DMS114 treated with DMSO at 0.1 percent for 48 hours (cell line): Measurements from ENCODE around the gene B4GALT2.

Experiments
- DNase-seq: peaks from one replicate; lab custom pipeline; 2025; ENCODE audit not compliant: unreplicated experiment; lab: John Stamatoyannopoulos, UW

Gene B4GALT2

GRCh38 chr1:44002165-44002564 is 23.2 kb downstream of the B4GALT2 start:
- no peak for DNase-seq

- DNase-seq = no peak
These were observed 23.7 kb downstream of the B4GALT2 start for GRCh38 chr1:44002606-44003157.

DNA sequence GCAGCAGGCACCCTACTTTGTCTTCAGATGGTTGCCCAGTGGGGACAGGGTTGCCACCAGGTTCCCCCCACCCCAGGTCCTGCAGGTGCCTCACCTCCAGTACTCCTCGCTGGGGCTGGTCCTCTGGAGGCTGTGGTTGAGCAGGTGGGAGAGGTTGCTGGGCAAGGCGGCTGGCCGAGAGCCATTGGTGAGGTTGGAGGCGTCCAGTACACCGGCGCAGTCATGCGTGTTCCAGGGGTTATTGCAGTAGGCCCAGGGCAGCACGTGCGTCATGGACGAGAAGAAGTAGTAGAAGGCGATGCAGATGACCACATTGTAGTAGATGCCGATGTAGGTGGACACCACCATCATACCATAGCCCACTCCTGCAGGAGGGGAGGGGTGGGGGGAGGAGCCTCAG is 29.2 kb downstream of the B4GALT2 start:
- DNase-seq = no peak

DNA sequence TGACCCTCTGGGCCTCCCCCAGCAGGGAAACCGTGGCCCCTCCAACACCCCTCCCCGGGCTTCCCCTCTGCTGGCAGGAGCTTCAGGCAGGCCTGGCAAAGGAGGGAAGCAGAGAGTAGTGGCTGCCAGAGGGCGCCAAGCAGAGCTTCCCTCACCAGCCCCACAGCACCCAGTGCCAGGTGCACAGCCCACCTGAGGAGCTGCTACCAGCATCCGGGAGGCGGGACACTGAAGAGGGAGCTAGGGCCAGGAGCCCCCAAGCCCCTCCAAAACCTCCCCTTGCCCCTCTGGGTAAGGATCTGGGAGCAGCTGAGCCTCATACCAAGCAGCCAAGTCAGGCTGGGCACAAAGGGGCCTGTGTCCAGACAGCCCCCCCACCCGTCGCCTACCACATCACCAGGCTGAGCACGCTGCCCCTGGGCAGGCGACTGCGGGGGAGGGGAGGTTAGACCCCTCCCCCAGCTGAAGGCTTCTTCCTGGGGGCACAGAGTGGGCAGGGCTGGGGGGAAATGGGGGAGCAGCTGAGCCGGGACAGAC is 32.0 kb downstream of the B4GALT2 start:
- no peak for DNase-seq

GRCh38 chr1:44012404-44012803 is 33.4 kb downstream of the B4GALT2 start:
- DNase-seq = no peak

DNA sequence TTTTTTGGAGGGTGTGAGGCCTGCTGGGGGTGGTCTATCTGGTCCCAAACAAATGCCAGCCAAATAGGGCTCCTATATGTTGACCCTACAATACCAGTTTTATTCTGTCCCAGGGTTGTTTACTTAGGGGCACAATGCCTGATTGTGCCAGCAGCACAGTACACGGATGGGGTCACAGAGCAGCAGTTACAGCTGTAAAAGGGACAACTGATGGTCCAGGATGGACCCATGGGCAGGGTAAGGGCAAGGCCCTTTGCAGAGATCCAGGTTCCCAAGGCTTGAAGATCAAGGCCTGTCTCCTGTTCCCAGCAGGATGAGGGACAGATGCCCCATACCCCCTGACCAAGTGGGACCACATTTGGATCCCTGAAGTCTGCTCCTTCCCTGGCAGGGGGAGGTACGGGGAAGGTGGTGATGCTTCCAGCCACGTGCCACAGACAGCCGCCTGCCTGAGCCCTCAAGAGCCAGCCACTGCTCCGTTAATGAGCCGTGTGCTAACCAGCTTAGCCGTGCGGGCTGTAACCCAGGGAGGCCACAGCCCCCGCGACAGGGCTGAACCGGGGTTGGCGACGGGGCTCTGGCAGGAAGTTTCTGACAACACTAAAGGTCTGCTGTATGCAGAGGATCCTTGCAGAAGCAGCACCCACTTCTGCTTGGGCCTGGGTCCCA is 34.1 kb downstream of the B4GALT2 start:
- DNase-seq = no peak

DNA sequence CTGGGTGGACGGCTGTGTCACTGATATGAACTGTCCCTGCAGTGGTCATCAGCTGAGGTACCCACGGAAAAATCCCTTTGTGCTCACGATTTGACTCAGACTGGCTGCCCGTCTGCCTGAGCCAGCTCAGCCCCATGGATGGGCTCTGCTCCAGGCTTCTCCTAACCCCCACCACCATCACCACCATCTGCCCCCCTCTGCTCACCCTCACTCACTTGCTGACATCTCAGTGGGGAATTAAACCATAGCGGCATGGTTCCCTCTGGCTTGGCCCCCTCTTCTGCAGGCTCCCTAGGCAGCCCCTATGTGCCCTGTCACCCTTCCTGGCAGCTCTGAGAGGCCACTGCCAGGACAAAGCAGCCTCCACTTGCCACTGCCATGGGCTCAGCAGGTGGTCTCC is 34.9 kb downstream of the B4GALT2 start:
- DNase-seq = no peak

DNA sequence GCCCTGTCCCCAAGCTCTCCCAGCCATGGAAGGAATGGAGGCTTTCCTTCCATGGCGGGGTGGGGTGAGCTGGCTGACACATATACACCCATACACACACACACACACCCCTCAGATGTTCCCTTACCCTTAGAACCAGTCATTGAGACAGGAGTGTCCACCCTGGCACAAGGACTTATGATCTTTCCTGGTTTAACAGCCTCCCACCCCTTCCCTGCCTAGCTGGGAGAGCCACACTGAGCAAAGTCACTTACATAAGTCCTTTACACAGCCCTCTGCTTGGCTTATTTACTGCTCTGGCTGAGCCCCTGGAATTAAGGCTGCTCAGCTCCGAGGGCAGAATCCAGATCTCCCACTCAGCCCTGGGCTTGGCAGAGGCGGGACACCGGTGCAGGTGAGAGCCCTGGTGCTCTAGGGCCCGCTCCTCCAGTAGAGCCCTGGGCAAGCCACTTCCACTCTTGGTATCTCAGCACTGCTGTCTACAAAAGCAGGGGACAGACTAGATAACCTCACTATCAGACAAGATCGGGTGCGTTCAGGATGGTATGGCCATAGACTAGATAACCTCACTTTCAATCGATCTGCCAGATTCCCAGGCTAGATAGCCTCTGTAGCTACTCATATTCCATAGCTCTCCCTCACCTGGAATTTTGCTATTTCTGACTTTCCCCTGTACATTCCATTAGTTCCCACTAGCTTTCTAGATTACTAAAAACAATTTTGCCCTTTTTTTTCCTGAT is 35.5 kb downstream of the B4GALT2 start:
- no peak for DNase-seq

GRCh38 chr1:44015206-44015605 is 36.2 kb downstream of the B4GALT2 start:
- no peak for DNase-seq

- DNase-seq = no peak
These were observed 37.3 kb downstream of the B4GALT2 start for GRCh38 chr1:44016041-44016889.

- DNase-seq = no peak
These were observed 37.9 kb downstream of the B4GALT2 start for GRCh38 chr1:44016890-44017400.

DNA sequence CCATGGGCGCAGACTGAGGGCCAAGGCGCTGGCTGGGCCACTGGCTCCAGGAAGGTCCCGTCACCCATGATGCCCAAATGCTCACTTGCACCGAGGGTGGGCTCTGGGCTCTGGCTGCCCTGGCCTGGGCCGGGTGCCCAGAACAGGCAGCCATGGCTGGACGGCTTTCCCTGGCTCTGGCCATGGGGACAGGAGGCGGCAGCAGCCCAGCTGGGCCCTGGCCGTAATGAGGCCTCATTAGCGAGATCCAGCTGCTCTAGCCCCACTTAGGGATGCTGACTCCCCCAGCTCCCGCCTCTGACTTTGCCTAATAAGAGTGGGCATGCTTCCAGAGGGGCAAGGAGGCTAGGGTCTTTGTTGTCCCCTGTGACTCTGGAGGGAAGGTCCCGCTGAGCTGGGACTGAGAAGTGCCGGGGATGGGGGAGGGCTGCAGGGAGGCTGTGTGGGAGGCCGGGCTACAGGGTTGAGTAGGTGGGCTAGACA is 40.5 kb downstream of the B4GALT2 start:
- DNase-seq = no peak

- no peak for DNase-seq
These were observed 41.5 kb downstream of the B4GALT2 start for GRCh38 chr1:44020464-44020863.

GRCh38 chr1:44021156-44021555 is 42.1 kb downstream of the B4GALT2 start:
- DNase-seq = no peak

DNA sequence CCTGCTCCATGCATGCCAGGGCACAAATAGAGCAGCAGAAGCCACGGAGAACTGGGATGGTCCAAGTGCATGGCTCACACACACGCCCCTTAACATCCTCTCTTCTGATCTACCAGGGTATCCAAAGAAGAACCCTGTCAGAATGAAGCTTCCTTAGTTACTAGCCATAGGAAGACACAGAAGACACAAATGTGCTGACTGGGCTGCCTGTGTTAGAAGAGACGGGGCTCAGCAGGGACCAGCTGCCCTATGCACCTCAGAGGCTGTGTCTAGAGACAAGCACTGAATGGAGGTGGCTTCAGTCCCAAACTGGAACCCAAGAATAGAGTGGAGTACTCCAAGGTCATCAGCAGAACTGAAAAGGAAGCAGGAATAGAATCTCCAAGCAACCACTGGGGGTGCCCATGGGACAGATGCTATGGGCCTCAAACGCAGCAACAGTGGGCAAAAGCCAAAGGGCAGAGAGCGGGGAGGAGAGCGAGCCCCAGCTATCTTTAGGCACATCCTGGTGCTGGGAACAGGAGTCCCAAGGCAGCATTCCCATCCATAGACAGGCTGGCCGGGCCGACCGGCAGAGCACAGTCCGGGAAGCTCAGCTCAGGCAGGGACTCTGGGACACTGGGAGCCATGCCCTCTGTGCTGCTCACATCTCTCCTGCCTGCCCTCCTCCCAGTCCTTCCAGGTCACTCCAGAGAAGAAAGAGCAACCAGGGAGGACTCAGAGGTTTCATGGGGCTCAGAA is 42.7 kb downstream of the B4GALT2 start:
- no peak for DNase-seq

- no peak for DNase-seq
These were observed 45.3 kb downstream of the B4GALT2 start for GRCh38 chr1:44024031-44024902.

GRCh38 chr1:44024903-44025525 is 46.0 kb downstream of the B4GALT2 start:
- DNase-seq = no peak

GRCh38 chr1:44025816-44026215 is 46.8 kb downstream of the B4GALT2 start:
- no peak for DNase-seq

DNA sequence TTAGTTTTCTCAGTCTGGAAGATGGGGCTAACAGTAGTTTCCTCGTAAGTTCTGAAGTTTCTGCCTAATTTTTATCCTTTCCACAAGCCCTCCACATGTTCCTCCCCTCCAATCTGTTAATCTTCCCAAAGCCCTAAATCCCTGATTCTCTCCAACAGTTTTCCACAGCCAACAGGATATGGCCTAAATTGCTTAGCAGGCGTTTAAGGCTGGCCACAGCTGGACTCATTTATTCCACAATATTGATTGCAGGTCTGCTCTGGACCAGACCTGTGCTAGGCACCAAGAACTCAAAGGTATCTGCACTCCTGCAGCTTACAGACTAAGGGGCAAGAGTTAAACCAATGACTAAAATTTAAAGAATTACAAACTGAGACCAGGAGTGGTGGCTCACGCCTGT is 48.3 kb downstream of the B4GALT2 start:
- DNase-seq = no peak
